K562 (cell line): ENCODE results near the gene NXPH4. TPM values are rescaled to one million over a fixed set of nuclear protein-coding genes. Genes with fewer than 3 reads are reported as not detected.

Experiments used
- ATAC-seq: fragments of 200-7000 bp; cut with Tn5 transposase; 3 replicates; pipeline ENCODE4 v1.9.1; 2020; ENCODE audit warnings: moderate library complexity
- BruUV-seq: library from RNA; stranded (reverse); fragments of 400-500 nt; replicated peaks from 2 replicates; lab custom pipeline; 2021; lab: Mats Ljungman, UMichigan
- CTCF ChIA-PET: fragments of 300-600 bp; formaldehyde crosslinking; extraction: SDS; loops from one replicate; lab custom pipeline; 2021; ENCODE audit warnings: low intra/inter-chr PET ratio; lab: Yijun Ruan, JAX
- POLR2A ChIA-PET: fragments of 300-600, 350-650 bp; sonication (Branson Sonifier 250); formaldehyde crosslinking; extraction: SDS; loops from one replicate; lab custom pipeline; 2021; ENCODE audit warnings: antibody characterized with exemption, inconsistent platforms; lab: Yijun Ruan, JAX
- DNase-seq, 4 experiments: peaks; one replicate each; pipeline versions ENCODE4 v3.0.0 to v3.0.0-alpha.2; 2011 to 2018; ENCODE audit warnings: low spot score in 3 of 4, mixed read lengths in 3 of 4; ENCODE audit errors: extremely low read depth in 1 of 4
- FAIRE-seq: peaks from 2 replicates; lab custom pipeline; 2011; peaks lifted over from hg19 to GRCh38; lab: Jason Lieb, UNC
- H2AFZ ChIP-seq: 2 replicates; pipeline ENCODE4 v1.6.0; 2011; ENCODE audit warnings: low read depth, low read length, control low read depth, inconsistent platforms
- H3K27ac ChIP-seq: fragments of 200-600 bp; 3 replicates; pipeline ENCODE4 v1.8.0; 2011; ENCODE audit warnings: low read depth, mild to moderate bottlenecking, control low read depth, inconsistent platforms, low read length, moderate library complexity, mixed read lengths; ENCODE audit errors: extremely low read depth
- H3K27me3 ChIP-seq, 2 experiments: fragments of 300-600 bp in 1 of 2; 2 replicates in 1 of 2; 3 replicates in 1 of 2; pipeline versions ENCODE4 v1.6.0 to v1.8.0; 2011; ENCODE audit warnings: inconsistent platforms in 2 of 2, low read length in 2 of 2, mild to moderate bottlenecking in 1 of 2, mixed read lengths in 1 of 2, moderate library complexity in 1 of 2; ENCODE audit not compliant: control insufficient read depth in 2 of 2, insufficient read depth in 2 of 2
- H3K36me3 ChIP-seq: fragments of 300-600 bp; 3 replicates; pipeline ENCODE4 v1.8.0; 2011; ENCODE audit warnings: mild to moderate bottlenecking, low read length, inconsistent platforms; ENCODE audit not compliant: control insufficient read depth, insufficient read depth
- H3K4me1 ChIP-seq, 2 experiments: fragments of 200-600 bp in 1 of 2; replicated peaks in 1 of 2; 2 replicates in 1 of 2; 3 replicates in 1 of 2; pipeline versions ENCODE4 v1.5.1 to v1.8.0; 2011; ENCODE audit warnings: inconsistent platforms in 2 of 2, low read length in 2 of 2, mild to moderate bottlenecking in 1 of 2, mixed read lengths in 1 of 2, moderate library complexity in 1 of 2; ENCODE audit not compliant: control insufficient read depth in 2 of 2, insufficient read depth in 2 of 2
- H3K4me2 ChIP-seq: 2 replicates; pipeline ENCODE4 v1.6.1; 2011; ENCODE audit warnings: low read length, control low read depth, inconsistent platforms, mixed read lengths; ENCODE audit not compliant: insufficient read depth
- H3K4me3 ChIP-seq: fragments of 200-600 bp; sonication (generic), shearing (Covaris generic); 2 replicates; pipeline ENCODE4 v1.5.1; 2016; ENCODE audit warnings: control low read depth, inconsistent platforms
- H3K79me2 ChIP-seq: fragments of 200-600 bp; 3 replicates; pipeline ENCODE4 v1.8.0; 2011; ENCODE audit warnings: low read length, inconsistent platforms; ENCODE audit not compliant: control insufficient read depth, insufficient read depth
- H3K9ac ChIP-seq, 2 experiments: 2 replicates each; pipeline versions ENCODE4 v1.6.0 to v1.6.1; 2011; ENCODE audit warnings: low read depth in 2 of 2, low read length in 2 of 2, control low read depth in 1 of 2, inconsistent platforms in 1 of 2, mild to moderate bottlenecking in 1 of 2, mixed read lengths in 1 of 2; ENCODE audit not compliant: insufficient read depth in 1 of 2
- H3K9me1 ChIP-seq: one replicate; pipeline ENCODE4 v1.6.0; 2011; ENCODE audit warnings: inconsistent platforms, mild to moderate bottlenecking, low read length, moderate library complexity; ENCODE audit not compliant: control insufficient read depth, insufficient read depth
- H3K9me3 ChIP-seq: replicated peaks from 2 replicates; pipeline ENCODE4 v1.5.1; 2011; ENCODE audit warnings: low read depth, low read length, inconsistent platforms; ENCODE audit not compliant: control insufficient read depth, insufficient read depth
- H4K20me1 ChIP-seq: replicated peaks from 2 replicates; pipeline ENCODE4 v1.6.1; 2011; ENCODE audit warnings: low read length, inconsistent platforms, mixed read lengths; ENCODE audit not compliant: control insufficient read depth, insufficient read depth
- EGR1 ChIP-seq: fragments of 450-650 bp; conservative IDR thresholded peaks from 2 replicates; pipeline ENCODE4 v1.6.1; 2017; ENCODE audit warnings: mild to moderate bottlenecking
- ERF ChIP-seq: fragments of 450-650 bp; formaldehyde crosslinking; IDR thresholded peaks from 2 replicates; pipeline ENCODE4 v1.4.0; 2020; ENCODE audit warnings: mild to moderate bottlenecking, mixed read lengths
- TCF7 ChIP-seq: sonication (generic); IDR thresholded peaks from 2 replicates; pipeline ENCODE4 v1.6.1; 2016; ENCODE audit warnings: antibody characterized with exemption, borderline replicate concordance
- WGBS: fragments of 100-300 bp; shearing (Covaris generic); methylation state at CpG from one replicate; pipeline ENCODE4 v1.1.6; 2016; ENCODE audit warnings: low coverage, mixed read lengths; ENCODE audit not compliant: insufficient coverage; ENCODE audit errors: missing lambda C conversion rate; 5-methylcytosine and 5-hydroxymethylcytosine counted together
- in situ Hi-C: fragments of 300-500 bp; cut with MboI; formaldehyde crosslinking; loops from 4 replicates; pipeline ENCODE4 v1.15.0; 2018; ENCODE audit warnings: inconsistent platforms, mixed read lengths
- intact Hi-C: fragments of 100-400 bp; cut with micrococcal nuclease; formaldehyde crosslinking; loops from 2 replicates; pipeline ENCODE4 v1.14.2; 2022
- polyA plus RNA-seq, 8 experiments: library from polyadenylated mRNA; depleted of rRNA in 4 of 8; stranded (reverse) in 5 of 8; unstranded in 3 of 8; fragments of >200 nt; fragmentation: Nextera tagmentation in 2 of 8; fragmentation: Illumina TruSeq in 1 of 8; extraction: Ambion mirVana in 2 of 8; extraction: Trizol in 1 of 8; gene quantifications; 2 replicates each; pipeline versions ENCODE4 v1.2.1 to v1.2.3, GENCODE V29; 2011 to 2014; ENCODE audit warnings: inconsistent platforms in 1 of 8, missing spikeins in 1 of 8
- total RNA-seq, 7 experiments: library from RNA; depleted of rRNA in 6 of 7; stranded (reverse); fragments of >200 nt in 6 of 7; fragmentation: Illumina TruSeq in 2 of 7; extraction: Trizol in 2 of 7; gene quantifications; 2 replicates each; pipeline versions ENCODE4 v1.2.1 to v1.2.3, GENCODE V29; 2011 to 2021; ENCODE audit warnings: low replicate concordance in 1 of 7

The NXPH4 gene
- total and polyA plus RNA-seq, 9 of the 15 experiments (the other 6 are each of a cell fraction or from before 2014, with no cell fraction given) = 0.49 to 2.7 (median 1.1) TPM; not detected in 4

DNA sequence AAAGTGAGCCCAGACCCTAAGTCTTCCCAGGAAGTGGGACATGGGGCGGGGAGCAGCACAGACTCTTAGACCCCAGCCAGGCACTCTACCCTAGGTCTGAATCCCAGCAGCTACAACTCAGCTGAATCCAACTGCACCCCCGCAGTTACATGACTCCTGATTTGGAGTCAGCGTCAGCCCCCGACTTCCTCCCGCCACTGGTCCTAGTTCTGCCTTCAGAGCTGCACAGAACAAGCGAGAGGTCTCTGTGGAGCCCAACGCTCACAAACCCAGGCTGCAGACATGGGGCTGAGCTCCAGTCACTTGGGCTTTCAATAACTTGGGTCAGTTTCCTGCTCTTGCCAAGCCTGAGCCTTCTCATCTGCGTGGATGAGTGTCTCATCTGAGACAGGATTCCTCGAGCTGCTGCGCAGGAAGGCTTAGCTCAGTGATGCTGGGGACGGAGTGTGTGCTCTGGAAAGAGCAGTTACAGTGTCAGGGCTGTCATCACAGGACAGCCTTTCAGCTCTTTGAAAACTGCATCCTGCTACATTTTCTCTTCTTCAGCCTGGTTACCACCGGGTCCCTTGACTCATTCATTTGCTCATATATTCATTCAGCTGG lies 30.6 kb upstream of the NXPH4 start:
- peaks cover 0 to 26% of the 10 kb centered on the region in 2 experiments; a peak in 3 of 5 replicates for H3K4me1 ChIP-seq
- no peak overlapping the region for H3K27ac ChIP-seq
- peaks cover 17% of the 10 kb centered on the region for H4K20me1 ChIP-seq
- POLR2A ChIA-PET = interaction anchor here (0.6 to 1.6 kb wide), 8 partner anchors 19 to 207 kb away, joined by 3 to 6 read pairs (median 4); partner anchors contain the start of genes NEMP1 and STAC3
- ATAC-seq = no peak
- H2AFZ ChIP-seq = no peak overlapping the region
- CTCF ChIA-PET = interaction anchor here (1.7 kb wide), 1 partner anchor 62 kb away, joined by 4 read pairs; no protein-coding TSS in a partner anchor
- no TSS peak for BruUV-seq
- H3K9ac ChIP-seq = no peak overlapping the region
- intact Hi-C loops = no loop called here
- in situ Hi-C loops = loop anchor here (10.0 kb wide), 1 partner anchor 431 kb away; the partner anchor contains the start of gene PRIM1
- no peaks in the 10 kb centered on the region for H3K36me3 ChIP-seq
- H3K4me2 ChIP-seq = no peak overlapping the region
- FAIRE-seq = no peak
- H3K9me3 ChIP-seq = no peaks in the 10 kb centered on the region
- H3K79me2 ChIP-seq = no peaks in the 10 kb centered on the region
- H3K9me1 ChIP-seq = peaks cover 5% of the 10 kb centered on the region
- 5% methylated on average over 12 of the region's 12 CpGs for WGBS
- TF ChIP-seq EGR1 = 0 out of 2 replicates have a peak, but pooled peaks have one; percentile 41
- TF ChIP-seq TCF7 = no peak
- TF ChIP-seq ERF (CRISPR knock-in tag) = no peak
- DNase-seq = no peak
- peaks cover 47 to 75% of the 10 kb centered on the region in 2 experiments for H3K27me3 ChIP-seq
- H3K4me3 ChIP-seq = no peak overlapping the region
